ENCODE data around the gene POLD2. TPM values are rescaled to one million over a fixed set of nuclear protein-coding genes. Genes with fewer than 3 reads are reported as not detected.

Gene POLD2
- total and polyA plus RNA-seq, 2 of the 13 experiments (the other 11 are each of a cell fraction or from before 2014, with no cell fraction given), result 87.6 to 95.1 TPM

- no peak for ATAC-seq
- H3K9me3 ChIP-seq (ENCODE audit: low read length), result no peaks in the 10 kb centered on the region
- CTCF ChIA-PET (ENCODE audit: low intra/inter-chr PET ratio, low total read pairs), result no interaction called here
- H4K20me1 ChIP-seq (ENCODE audit: insufficient read depth, low read length), result no peaks in the 10 kb centered on the region
- H2AFZ ChIP-seq (ENCODE audit: low read length), result no peak overlapping the region
- peaks cover 0 to 14% of the 10 kb centered on the region in 2 experiments; a peak in 2 of 5 replicates for H3K27me3 ChIP-seq (ENCODE audit: control insufficient read depth in 1 of 2, insufficient read depth in 2 of 2, low read length in 2 of 2)
- in situ Hi-C loops (cut with HindIII; ENCODE audit: extremely low pct_ligation_motif_present, low pct_unique_long_range_greater_than_20kb) (no loop called here), intact Hi-C loops (cut with micrococcal nuclease; ENCODE audit: unreplicated experiment) (no loop called here)
- H3K9ac ChIP-seq (ENCODE audit: insufficient read depth, low read depth, low read length), result no peak overlapping the region
- no peak for DNase-seq (ENCODE audit: low spot score)
- BruUV-seq (replicated peaks), result no TSS peak
- 0 out of 5 replicates have a peak, but pooled peaks cover 0 to 1% of the 10 kb centered on the region in 2 experiments for H3K36me3 ChIP-seq (replicated peaks in 1 of 2; ENCODE audit: control insufficient read depth in 1 of 2, insufficient read depth in 2 of 2, low read length in 2 of 2)
- no peak overlapping the region for H3K27ac ChIP-seq (ENCODE audit: extremely low read length, insufficient read depth, low read length)
- WGBS (ENCODE audit: low lambda C conversion rate), result 59% methylated on average over 3 of the region's 3 CpGs
- POLR2A ChIA-PET, result no interaction called here
- H3K4me1 ChIP-seq (ENCODE audit: insufficient read depth, low read length), result peaks cover 35% of the 10 kb centered on the region
- FAIRE-seq, result no peak
- no peaks in the 10 kb centered on the region for H3K79me2 ChIP-seq (ENCODE audit: insufficient read depth, low read length)
- H3K4me2 ChIP-seq (ENCODE audit: low read depth, low read length), result no peak overlapping the region
- TF ChIP-seq MAFG (CRISPR knock-in tag; IDR thresholded peaks at IDR 0.05) (no peak), PATZ1 (CRISPR knock-in tag; IDR thresholded peaks at IDR 0.05) (peak; percentile 47; the same call in 1 of the 2 replicates), CTCF (CRISPR knock-in tag; IDR thresholded peaks at IDR 0.05) (peak; percentile 28; the same call in 1 of the 2 replicates)
- no peak overlapping the region for H3K4me3 ChIP-seq (replicated peaks in 1 of 3; ENCODE audit: insufficient read depth in 1 of 3, low read depth in 2 of 3, low read length in 3 of 3)
These were observed 37.8 kb downstream of the POLD2 start for GRCh38 chr7:44085546-44085945.

- BruUV-seq (replicated peaks), result no TSS peak
- CTCF ChIA-PET (ENCODE audit: low intra/inter-chr PET ratio, low total read pairs), result no interaction called here
- Histone ChIP-seq H3K27me3 (ENCODE audit: control insufficient read depth in 1 of 2, insufficient read depth in 2 of 2, low read length in 2 of 2) (peaks cover 0 to 14% of the 10 kb centered on the region in 2 experiments; a peak in 2 of 5 replicates), H2AFZ (ENCODE audit: low read length) (no peak overlapping the region), H3K27ac (ENCODE audit: extremely low read length, insufficient read depth, low read length) (no peak overlapping the region), H3K9ac (ENCODE audit: insufficient read depth, low read depth, low read length) (no peak overlapping the region), H3K4me2 (ENCODE audit: low read depth, low read length) (no peak overlapping the region), H3K79me2 (ENCODE audit: insufficient read depth, low read length) (no peaks in the 10 kb centered on the region), H3K9me3 (ENCODE audit: low read length) (no peaks in the 10 kb centered on the region), H3K36me3 (replicated peaks in 1 of 2; ENCODE audit: control insufficient read depth in 1 of 2, insufficient read depth in 2 of 2, low read length in 2 of 2) (0 out of 5 replicates have a peak, but pooled peaks cover 0 to 1% of the 10 kb centered on the region in 2 experiments), H3K4me3 (replicated peaks in 1 of 3; ENCODE audit: insufficient read depth in 1 of 3, low read depth in 2 of 3, low read length in 3 of 3) (no peak overlapping the region), H4K20me1 (ENCODE audit: insufficient read depth, low read length) (no peaks in the 10 kb centered on the region), H3K4me1 (ENCODE audit: insufficient read depth, low read length) (peaks cover 35% of the 10 kb centered on the region)
- in situ Hi-C loops (cut with HindIII; ENCODE audit: extremely low pct_ligation_motif_present, low pct_unique_long_range_greater_than_20kb) (no loop called here), intact Hi-C loops (cut with micrococcal nuclease; ENCODE audit: unreplicated experiment) (no loop called here)
- POLR2A ChIA-PET, result no interaction called here
- no peak for DNase-seq (ENCODE audit: low spot score)
- 33% methylated on average over 4 of the region's 4 CpGs for WGBS (ENCODE audit: low lambda C conversion rate)
- ATAC-seq, result no peak
- no peak for FAIRE-seq
- TF ChIP-seq ZNF83 (CRISPR knock-in tag; IDR thresholded peaks at IDR 0.05; ENCODE audit: borderline replicate concordance) (no peak), KDM3A (CRISPR knock-in tag; IDR thresholded peaks at IDR 0.05; ENCODE audit: low read depth) (no peak), RARG (CRISPR knock-in tag; IDR thresholded peaks at IDR 0.05; ENCODE audit: low read depth) (no peak), ZFP1 (CRISPR knock-in tag; IDR thresholded peaks at IDR 0.05) (no peak), FOXP1 (IDR thresholded peaks at IDR 0.05) (no peak), FOXP1 (CRISPR knock-in tag; IDR thresholded peaks at IDR 0.05) (no peak), ZNF891 (CRISPR knock-in tag; IDR thresholded peaks at IDR 0.05) (no peak), ZNF460 (CRISPR knock-in tag; IDR thresholded peaks at IDR 0.05; ENCODE audit: borderline replicate concordance) (no peak), PHF5A (CRISPR knock-in tag; IDR thresholded peaks at IDR 0.05; ENCODE audit: low read depth, unreplicated experiment) (no peak), ZNF766 (CRISPR knock-in tag; IDR thresholded peaks at IDR 0.05; ENCODE audit: borderline replicate concordance) (no peak), HOXA3 (CRISPR knock-in tag; IDR thresholded peaks at IDR 0.05) (no peak), YEATS2 (CRISPR knock-in tag; IDR thresholded peaks at IDR 0.05; ENCODE audit: borderline replicate concordance) (no peak)
These were observed 38.6 kb downstream of the POLD2 start for GRCh38 chr7:44084701-44085100.
